GM10266 (cell line): Measurements from ENCODE around the gene TCF25.

Source experiments
- DNase-seq: peaks from one replicate; pipeline ENCODE4 v3.0.0; 2012; ENCODE audit errors: extremely low spot score
- TF ChIP-seq, protein P1 (sequence below): IDR thresholded peaks from 2 replicates; pipeline ENCODE4 v1.5.1; 2012; ENCODE audit warnings: mild to moderate bottlenecking, low read depth; ENCODE audit not compliant: control insufficient read depth, insufficient read depth; ENCODE audit errors: missing control alignments

The TCF25 gene

DNA sequence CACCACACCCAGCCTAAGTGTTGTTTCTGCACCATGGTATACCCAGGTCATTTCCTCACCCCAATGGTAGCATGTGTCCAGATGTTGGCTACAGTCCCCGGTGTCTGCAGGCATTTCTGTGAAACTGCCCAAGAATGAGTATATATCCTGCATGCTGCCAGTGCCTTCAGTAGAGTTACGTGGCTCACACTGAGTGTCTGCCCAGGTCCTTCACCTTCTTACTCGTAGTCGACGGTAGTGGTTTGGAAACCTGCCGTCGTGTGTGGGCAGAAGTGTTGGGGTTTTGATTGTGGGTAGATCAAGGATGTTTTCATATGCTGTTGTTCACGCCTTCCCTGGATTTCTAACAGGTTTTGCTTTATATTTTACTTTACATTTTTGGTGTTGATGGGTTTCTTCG is 16.8 kb downstream of the TCF25 start:
- TF ChIP-seq, protein P1, sequence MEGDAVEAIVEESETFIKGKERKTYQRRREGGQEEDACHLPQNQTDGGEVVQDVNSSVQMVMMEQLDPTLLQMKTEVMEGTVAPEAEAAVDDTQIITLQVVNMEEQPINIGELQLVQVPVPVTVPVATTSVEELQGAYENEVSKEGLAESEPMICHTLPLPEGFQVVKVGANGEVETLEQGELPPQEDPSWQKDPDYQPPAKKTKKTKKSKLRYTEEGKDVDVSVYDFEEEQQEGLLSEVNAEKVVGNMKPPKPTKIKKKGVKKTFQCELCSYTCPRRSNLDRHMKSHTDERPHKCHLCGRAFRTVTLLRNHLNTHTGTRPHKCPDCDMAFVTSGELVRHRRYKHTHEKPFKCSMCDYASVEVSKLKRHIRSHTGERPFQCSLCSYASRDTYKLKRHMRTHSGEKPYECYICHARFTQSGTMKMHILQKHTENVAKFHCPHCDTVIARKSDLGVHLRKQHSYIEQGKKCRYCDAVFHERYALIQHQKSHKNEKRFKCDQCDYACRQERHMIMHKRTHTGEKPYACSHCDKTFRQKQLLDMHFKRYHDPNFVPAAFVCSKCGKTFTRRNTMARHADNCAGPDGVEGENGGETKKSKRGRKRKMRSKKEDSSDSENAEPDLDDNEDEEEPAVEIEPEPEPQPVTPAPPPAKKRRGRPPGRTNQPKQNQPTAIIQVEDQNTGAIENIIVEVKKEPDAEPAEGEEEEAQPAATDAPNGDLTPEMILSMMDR: no peak

DNA sequence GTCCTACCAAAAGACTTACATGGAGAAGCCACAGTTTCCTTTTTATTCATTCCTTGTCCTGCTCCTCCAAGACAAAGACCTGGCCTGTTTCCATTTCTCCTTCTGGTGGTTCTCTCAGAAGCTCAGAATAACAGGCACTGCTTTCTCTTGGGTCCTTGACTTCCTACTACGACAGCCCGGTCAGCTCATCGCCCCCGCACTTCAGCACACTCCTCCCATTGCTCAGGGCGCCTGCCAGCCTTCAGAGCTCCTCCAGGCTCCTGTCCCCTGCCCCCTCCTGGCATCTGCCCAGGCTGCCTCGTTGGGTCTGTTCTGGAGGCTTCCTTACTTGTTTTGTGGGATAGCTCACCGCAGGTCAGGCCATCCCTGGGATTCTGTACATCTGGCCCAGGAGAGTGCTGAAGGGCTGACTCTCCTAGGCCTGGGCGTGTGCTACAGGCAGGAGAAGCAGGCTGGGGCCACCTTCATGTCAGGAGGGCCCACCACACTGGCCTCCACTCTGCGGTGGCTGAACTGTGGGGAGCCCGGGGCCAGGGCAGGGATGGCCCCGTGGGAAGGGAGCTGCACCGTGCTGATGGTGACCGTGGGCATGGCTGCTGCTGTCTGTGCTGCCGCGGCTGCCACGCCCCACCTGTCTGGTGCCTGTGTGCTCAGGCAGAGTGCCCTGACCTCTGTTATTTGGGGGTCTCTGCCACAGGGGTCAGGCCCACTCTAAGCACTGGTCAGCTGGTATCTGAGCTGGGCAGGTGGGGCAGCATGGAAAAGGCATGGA is 17.7 kb downstream of the TCF25 start:
- DNase-seq: no peak
- TF ChIP-seq, protein P1: no peak

More for the DNA sequence above, 16.8 kb downstream of the TCF25 start:
- no peak for DNase-seq

DNA sequence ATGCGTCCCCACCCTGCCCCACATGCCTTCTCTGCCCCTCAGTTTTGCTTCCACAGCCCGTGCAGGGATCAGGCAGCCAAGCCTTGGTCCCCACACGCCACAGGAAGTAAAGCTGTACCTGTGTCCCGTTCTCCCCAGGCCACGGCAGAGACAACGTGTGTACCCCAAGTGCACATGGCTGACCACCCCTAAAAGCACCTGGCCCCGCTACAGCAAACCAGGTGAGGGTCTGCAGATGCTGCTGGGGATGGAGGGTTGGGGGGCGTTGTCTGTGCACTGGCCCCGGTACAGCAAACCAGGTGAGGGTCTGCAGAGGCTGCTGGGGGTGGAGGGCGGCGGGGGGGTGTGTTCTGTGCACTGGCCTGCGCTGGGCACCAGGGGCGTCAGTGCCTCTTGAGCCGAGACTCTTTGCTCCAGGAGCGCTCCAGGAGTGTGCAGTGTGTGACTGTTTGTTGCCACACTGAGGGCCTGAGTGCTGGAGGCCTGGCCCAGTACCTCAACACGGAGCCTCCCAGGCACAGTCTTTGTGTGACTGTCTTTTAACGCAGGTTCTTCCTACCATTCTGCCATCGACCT is 18.8 kb downstream of the TCF25 start:
- TF ChIP-seq, protein P1: no peak
- no peak for DNase-seq

DNA sequence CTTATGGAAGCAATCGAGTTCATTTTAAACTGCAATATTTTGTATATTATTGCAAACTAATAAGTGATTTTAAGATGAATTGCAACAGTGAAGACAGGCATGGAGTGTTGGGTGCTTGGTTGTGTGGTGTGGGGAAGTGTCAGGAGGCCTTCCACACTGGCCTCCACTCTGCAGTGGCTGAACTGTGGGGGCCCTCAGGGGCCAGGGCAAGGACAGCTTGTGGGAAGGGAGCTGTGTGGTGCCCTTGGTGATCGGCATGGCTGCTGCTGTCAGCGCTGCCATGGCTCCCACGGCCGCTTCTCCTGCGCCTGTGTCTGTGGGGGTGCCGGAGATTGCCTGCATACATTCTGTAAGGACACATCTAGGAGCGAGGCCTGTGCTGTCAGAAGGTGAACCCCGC is 19.2 kb downstream of the TCF25 start:
- TF ChIP-seq, protein P1: no peak
- no peak for DNase-seq

DNA sequence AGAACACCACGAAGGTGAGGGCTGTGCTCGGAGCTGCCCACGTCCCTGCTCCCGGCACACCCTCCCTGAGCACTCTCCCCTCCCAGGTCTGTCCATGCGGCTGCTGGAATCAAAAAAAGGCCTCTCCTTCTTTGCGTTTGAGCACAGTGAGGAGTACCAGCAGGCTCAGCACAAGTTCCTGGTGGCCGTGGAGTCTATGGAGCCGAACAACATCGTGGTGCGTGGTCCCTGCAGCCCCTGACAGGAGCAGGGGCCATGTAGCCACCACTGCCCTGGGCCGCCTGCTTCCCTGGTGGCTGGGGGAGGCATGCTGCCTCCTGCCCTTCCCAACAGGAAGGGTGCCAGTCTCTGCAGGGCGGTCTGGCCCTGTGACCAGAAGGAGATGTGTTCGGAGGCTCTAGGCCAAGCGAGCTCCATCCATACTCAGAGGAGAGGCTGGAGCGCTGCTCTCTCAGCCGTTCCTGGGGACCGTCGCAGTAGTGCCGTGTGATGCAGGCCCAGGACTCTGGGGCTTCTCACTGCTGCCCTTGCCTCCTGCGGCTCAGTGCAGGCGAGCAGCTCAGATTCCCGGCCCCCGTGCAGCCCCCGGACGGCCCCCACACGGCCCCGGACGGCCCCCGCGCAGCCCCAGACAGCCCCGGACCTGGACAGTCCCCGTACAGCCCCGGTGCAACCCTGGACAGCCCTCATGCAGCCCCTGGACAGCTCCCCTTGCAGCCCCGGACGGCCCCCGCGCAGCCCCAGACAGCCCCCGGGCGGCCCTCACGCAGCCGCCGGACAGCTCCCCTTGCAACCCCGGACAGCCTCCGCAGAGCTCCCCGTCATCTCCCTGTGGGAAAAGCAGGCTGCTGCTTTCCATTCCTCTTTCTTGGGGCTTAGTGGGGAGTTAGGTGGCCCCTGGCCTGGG is 20.5 kb downstream of the TCF25 start:
- DNase-seq: no peak
- TF ChIP-seq, protein P1: no peak

DNA sequence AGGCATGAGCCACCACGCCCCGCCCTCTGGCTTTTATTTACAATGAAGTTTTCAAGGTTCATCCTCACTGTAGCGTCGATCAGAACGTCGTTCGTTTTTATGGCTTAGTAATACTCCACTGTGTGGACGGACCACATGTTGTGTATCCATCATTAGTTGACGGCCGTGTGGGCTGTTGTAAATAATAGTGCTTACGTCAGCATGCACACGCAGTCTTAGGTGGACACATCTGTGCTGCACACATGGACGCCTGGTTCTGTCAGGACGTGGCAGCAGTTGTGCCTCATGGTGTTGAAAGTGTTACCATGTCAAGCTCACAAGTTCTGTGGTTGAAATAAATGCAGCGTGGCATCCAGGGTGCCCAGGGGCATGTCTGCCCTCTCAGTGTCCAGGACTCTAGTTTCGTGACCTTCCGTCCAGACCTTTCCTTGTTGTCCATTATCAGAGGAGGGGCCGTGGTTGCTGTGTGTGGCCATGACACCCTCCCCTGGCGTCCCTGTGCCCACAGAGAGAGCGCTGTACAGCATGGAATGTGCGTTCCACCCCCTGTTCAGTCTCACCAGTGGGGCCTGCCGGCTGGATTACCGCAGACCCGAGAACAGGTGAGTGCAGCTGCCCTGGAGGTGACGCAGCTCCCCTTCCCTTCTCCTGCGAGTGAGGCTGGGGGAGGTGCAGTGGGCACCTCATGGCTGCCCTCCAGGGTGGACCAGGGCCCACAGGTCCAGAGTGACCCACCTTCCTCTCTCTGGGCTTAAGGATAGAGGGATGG is 22.3 kb downstream of the TCF25 start:
- TF ChIP-seq, protein P1: no peak
- no peak for DNase-seq
